Muscle layer of duodenum (tissue), 2 donors: ENCODE data around the gene ZNF91.
"Not testable (repeated sequence)": the region's sequence is repeated elsewhere in the genome, so short reads cannot be mapped to it uniquely, and the experiment has no call there.

Experiments used
- H3K27ac ChIP-seq: one replicate; pipeline ENCODE4 v1.7.0; 2013; ENCODE audit warnings: mild to moderate bottlenecking, low read length
- H3K27me3 ChIP-seq: one replicate; pipeline ENCODE4 v1.7.0; 2013; ENCODE audit warnings: low read depth, mild to moderate bottlenecking, control low read depth, low read length
- H3K36me3 ChIP-seq, 2 donors: one replicate each; pipeline ENCODE4 v1.7.0; 2013; ENCODE audit warnings: low read length in 2 of 2, control low read depth in 1 of 2, mild to moderate bottlenecking in 1 of 2; ENCODE audit not compliant: insufficient read depth in 2 of 2, control insufficient read depth in 1 of 2
- H3K4me1 ChIP-seq, 2 donors: one replicate each; pipeline ENCODE4 v1.7.0; 2013; ENCODE audit warnings: low read length in 2 of 2, mild to moderate bottlenecking in 2 of 2, control low read depth in 1 of 2, moderate library complexity in 1 of 2; ENCODE audit not compliant: insufficient read depth in 2 of 2, control insufficient read depth in 1 of 2
- H3K4me3 ChIP-seq, 2 donors: one replicate each; pipeline ENCODE4 v1.7.0; 2013; ENCODE audit warnings: low read length in 2 of 2, low read depth in 1 of 2, mild to moderate bottlenecking in 1 of 2
- H3K9me3 ChIP-seq, 2 donors: one replicate each; pipeline ENCODE4 v1.7.0; 2013; ENCODE audit warnings: low read length in 2 of 2, control low read depth in 1 of 2, mild to moderate bottlenecking in 1 of 2; ENCODE audit not compliant: control insufficient read depth in 1 of 2
- donor health status: healthy.

Gene ZNF91

DNA sequence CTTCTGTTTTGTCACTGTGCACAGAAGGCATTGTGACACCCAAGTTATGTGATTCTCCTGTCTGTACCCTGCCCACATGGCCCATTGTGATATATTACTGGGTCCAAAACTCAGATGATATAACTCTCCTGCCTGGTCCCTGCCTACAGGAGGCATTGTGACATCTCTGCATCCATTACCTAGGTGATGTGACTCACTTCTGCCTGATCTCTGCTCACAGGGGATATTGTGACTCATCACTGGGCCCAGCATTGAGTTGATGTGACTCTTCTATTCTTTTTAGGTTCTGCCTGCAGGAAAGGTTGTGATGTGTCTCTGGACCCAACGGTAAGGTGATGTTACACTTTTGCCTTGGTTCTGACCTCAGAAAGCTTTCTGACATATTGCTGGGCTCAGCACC, 77.1 kb downstream of the ZNF91 start:
- H3K9me3 ChIP-seq: peaks cover 0 to 7% of the 10 kb centered on the region in 2 donors

DNA sequence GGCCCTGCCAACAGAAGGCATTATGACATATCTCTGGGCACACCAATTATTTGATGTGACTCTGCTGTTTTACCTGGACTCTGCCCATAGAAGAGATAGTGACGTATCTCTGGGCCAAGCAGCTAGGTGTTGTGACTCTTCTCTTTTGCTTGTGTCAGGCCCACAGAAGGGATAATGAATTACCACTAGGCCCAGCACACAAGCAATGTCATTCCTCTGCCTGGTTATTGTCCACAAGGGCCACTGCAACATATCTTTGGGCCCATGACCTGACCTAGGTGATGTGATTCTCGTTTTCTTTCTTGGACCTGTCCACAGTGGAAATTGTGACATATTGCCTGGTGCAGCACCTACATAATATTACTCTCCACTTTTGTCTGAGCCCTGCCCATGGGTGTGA, 80.0 kb downstream of the ZNF91 start:
- Histone ChIP-seq H3K27me3 (no peaks in the 10 kb centered on the region), H3K27ac (no peak overlapping the region), H3K4me1 (no peaks in the 10 kb centered on the region), H3K4me3 (no peak overlapping the region), H3K9me3 (no peaks in the 10 kb centered on the region), H3K36me3 (no peaks in the 10 kb centered on the region)

More for the DNA sequence above, 77.1 kb downstream of the ZNF91 start:
- Histone ChIP-seq H3K4me1 (no peaks in the 10 kb centered on the region), H3K27ac (no peak overlapping the region), H3K36me3 (no peaks in the 10 kb centered on the region), H3K4me3 (no peak overlapping the region), H3K27me3 (no peaks in the 10 kb centered on the region)

DNA sequence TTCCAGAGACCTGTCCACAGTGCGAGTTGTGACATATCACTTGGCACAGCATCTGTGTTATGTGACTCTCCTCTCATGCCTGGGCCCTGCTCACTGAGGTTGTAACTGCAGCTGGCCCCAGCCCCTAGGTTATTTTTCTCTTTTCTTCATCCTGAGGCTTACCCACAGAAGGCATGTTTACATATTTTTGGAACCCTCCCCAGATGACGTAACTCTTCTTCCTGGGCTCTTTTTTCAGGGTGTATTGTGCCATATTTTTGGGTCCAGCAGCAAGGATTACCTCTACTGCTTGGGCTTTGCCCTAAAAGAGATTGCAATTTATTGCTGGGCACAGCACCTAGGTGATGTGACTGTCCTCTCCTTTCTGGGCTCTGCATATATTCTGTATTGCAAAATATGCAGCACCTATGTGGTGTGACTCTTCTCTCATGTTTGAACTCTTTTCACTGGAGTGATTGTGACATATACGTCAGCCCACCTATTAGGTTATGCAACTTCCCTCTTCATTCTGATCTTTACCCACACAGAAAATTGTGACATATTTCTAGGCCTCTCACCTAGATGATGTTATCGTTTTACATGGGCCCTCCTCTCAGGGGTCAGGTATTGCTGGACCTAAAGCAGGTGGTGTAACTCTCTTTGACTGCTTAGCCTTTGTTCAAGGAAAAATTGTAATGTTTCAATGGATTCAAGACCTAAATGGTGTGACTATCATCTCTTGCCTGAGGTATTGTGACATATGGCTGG, 80.6 kb downstream of the ZNF91 start:
- no peaks in the 10 kb centered on the region for H3K9me3 ChIP-seq
- no peaks in the 10 kb centered on the region for H3K27me3 ChIP-seq
- H3K4me1 ChIP-seq: no peaks in the 10 kb centered on the region
- H3K27ac ChIP-seq: no peak overlapping the region
- H3K4me3 ChIP-seq: no peak overlapping the region
- no peaks in the 10 kb centered on the region for H3K36me3 ChIP-seq

DNA sequence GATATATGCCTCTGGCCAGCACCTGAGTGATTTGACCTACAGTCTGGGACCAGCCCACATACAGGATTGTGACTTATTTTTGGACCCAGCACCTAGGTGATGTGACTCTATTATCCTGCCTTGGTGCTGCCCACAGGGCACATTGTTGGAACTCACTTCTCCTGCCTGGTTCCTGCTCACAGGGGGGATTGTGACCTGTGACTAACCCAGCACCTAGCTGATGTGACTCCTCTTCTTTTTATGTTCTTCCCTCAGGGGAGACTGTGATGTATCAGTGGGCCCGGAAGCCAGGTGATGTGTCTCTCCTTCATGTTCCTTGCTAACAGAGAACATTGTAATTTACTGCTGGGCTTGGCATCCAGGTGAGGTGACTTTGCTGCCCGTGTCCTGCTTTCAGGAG, 82.1 kb downstream of the ZNF91 start:
- H3K4me1 ChIP-seq: no peaks in the 10 kb centered on the region

DNA sequence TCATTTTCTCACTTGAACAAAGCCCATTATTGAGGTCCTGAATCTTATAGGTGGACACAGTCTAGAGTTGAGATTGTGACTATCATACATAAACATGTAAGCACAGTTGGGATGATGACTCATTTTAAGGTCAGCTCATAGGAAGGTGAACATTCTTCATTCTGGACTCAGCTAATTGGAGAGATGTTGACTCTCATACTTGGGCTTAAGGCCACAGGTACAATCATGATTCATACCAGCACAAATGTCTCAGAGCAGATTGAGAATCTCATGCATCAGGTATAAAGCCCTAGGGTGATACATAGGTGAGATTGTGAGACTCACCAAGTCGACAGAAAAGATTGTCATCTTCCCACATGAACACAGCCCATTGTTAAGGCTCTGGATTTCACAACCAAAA, 82.8 kb downstream of the ZNF91 start:
- Histone ChIP-seq H3K9me3 (no peaks in the 10 kb centered on the region), H3K27ac (no peak overlapping the region)

More for the DNA sequence above, 82.1 kb downstream of the ZNF91 start:
- no peaks in the 10 kb centered on the region for H3K9me3 ChIP-seq
- no peak overlapping the region for H3K4me3 ChIP-seq
- H3K36me3 ChIP-seq: no peaks in the 10 kb centered on the region
- no peaks in the 10 kb centered on the region for H3K27me3 ChIP-seq
- no peak overlapping the region for H3K27ac ChIP-seq

DNA sequence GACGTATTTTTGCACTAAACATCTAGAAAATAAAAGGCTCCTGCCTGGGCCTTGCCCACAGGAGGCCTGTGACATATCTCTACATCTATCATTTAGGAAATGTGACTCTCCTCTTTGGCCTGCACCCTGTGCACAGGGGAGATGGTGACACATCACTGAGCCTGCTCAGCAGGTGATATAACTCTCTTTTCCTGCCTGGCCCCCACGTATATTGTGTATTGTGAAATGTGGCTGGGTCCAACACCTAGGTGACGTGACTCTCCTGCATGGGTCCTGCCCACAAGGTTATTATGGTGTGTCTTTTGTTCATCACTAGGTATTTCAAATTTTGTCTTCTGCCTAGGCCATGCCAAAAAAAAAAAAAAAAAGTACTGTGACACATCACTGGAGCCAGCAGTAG, 83.7 kb downstream of the ZNF91 start:
- no peaks in the 10 kb centered on the region for H3K36me3 ChIP-seq
- no peak overlapping the region for H3K4me3 ChIP-seq
- H3K27me3 ChIP-seq: no peaks in the 10 kb centered on the region
- H3K4me1 ChIP-seq: no peaks in the 10 kb centered on the region
- no peaks in the 10 kb centered on the region for H3K9me3 ChIP-seq
- H3K27ac ChIP-seq: no peak overlapping the region

More for the DNA sequence above, 82.8 kb downstream of the ZNF91 start:
- no peak overlapping the region for H3K4me3 ChIP-seq
- no peaks in the 10 kb centered on the region for H3K36me3 ChIP-seq
- H3K4me1 ChIP-seq: no peaks in the 10 kb centered on the region
- H3K27me3 ChIP-seq: no peaks in the 10 kb centered on the region

DNA sequence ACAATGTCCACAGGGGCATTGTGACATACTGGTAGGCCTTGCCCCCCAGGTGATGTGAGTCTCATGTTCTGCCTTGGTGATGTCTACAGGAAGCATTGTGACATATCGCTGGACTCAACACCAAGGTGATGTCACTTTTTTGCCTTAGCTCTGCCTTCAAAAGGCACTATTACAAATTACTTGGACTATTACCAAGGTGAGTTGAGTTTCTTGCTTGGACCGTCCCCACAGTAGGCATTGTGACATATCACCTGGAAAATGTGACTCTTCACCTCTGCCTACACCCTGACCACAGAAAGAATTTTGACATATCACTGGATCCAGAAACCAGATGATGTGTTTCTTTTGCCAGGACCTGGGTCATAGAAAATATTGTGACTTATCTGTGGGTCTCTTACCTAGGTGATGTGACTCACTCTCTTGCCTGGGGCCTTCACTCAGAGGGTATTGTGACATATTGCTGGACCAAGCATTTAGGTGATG, 84.5 kb downstream of the ZNF91 start:
- no peak overlapping the region for H3K27ac ChIP-seq
- no peaks in the 10 kb centered on the region for H3K36me3 ChIP-seq
- no peaks in the 10 kb centered on the region for H3K4me1 ChIP-seq
- H3K4me3 ChIP-seq: no peak overlapping the region
- no peaks in the 10 kb centered on the region for H3K9me3 ChIP-seq
- H3K27me3 ChIP-seq: no peaks in the 10 kb centered on the region

DNA sequence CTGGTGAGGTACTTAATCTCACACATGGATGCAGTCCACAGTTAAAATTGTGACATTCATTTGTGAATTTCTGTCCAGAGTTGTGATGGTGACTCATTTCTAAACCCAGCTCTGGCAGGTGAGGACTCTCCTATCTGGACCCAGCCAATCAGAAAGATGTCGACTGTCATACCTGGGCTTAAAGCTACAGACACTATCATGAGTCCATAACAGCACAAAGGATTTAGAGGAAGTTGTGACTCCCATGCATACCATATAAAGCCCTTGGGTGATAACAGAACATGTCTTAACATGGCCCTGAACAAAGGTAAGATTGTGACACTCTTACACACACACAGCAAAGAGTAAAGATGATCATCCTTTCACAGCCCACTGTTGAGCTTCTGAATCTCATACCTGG, 85.3 kb downstream of the ZNF91 start:
- H3K4me3 ChIP-seq: no peak overlapping the region
- H3K36me3 ChIP-seq: no peaks in the 10 kb centered on the region

DNA sequence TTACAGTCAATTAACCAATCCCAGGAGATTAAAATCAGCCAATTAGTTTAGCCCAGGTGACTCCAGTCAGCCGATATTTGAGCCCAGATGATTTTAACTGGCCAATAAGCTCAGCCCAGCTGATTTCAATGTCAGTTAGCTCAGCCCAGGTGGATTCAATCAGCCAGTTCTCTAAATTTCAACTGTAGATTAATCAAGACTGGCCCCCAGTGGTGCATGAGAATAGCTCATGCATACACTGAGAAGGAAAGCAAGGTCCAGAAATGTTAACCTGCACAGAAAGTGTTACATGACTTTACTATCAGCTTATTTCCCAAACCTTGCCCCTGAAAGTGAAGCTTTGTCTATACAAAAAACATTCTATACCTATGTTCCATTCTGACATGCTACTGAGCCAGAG, 89.7 kb downstream of the ZNF91 start:
- no peak overlapping the region for H3K27ac ChIP-seq
- H3K36me3 ChIP-seq: no peaks in the 10 kb centered on the region
- H3K9me3 ChIP-seq: peaks cover 2 to 7% of the 10 kb centered on the region in 2 donors
- H3K4me1 ChIP-seq: no peaks in the 10 kb centered on the region
- H3K4me3 ChIP-seq: no peak overlapping the region
- H3K27me3 ChIP-seq: no peaks in the 10 kb centered on the region

More for the DNA sequence above, 85.3 kb downstream of the ZNF91 start:
- no peaks in the 10 kb centered on the region for H3K9me3 ChIP-seq
- no peaks in the 10 kb centered on the region for H3K4me1 ChIP-seq
- H3K27ac ChIP-seq: no peak overlapping the region
- no peaks in the 10 kb centered on the region for H3K27me3 ChIP-seq

DNA sequence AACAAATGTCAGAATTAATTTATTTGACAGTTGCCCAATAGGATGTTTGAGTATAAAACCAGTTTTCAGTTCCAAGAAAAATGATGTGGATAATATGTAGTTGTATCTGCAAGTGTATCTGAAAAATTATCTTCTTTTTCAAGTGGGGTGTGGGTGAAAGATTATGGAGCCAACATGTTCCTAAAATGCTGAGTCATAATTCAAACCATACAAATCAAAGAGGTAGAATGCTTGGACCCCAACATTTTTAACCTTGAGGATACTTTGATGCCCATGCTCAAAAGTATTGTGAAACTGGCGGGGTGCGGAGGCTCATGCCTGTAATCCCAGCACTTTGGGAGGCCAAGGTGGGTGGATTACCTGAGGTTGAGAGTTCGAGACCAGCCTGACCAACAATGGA, 91.0 kb downstream of the ZNF91 start:
- Histone ChIP-seq H3K4me1 (no peaks in the 10 kb centered on the region), H3K9me3 (peaks cover 2 to 7% of the 10 kb centered on the region in 2 donors), H3K36me3 (no peaks in the 10 kb centered on the region), H3K27ac (no peak overlapping the region), H3K27me3 (no peaks in the 10 kb centered on the region), H3K4me3 (no peak overlapping the region)

DNA sequence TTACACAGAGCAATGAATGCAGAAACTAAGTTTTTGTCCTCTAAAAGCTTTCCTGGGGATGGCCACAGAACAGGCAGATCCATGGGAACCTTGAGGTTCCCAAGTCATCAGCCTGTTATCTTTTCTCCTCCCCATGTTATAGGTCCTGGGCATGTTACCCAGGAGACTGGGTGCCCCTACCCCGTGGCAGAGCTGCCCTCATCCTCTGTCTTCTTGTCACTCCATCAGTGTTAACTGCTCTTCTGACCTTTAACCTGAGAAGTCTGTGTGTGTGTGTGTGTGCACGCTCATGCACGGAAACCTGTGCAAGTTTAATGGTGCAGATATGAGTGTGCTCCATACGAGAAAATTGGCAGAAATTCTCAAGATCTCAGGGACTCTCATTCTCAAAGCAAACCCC, 101.1 kb downstream of the ZNF91 start:
- no peaks in the 10 kb centered on the region for H3K27me3 ChIP-seq
- peaks cover 0 to 3% of the 10 kb centered on the region in 2 donors for H3K9me3 ChIP-seq
- no peak overlapping the region for H3K27ac ChIP-seq
- no peaks in the 10 kb centered on the region for H3K36me3 ChIP-seq
- H3K4me3 ChIP-seq: no peak overlapping the region
- no peaks in the 10 kb centered on the region for H3K4me1 ChIP-seq

DNA sequence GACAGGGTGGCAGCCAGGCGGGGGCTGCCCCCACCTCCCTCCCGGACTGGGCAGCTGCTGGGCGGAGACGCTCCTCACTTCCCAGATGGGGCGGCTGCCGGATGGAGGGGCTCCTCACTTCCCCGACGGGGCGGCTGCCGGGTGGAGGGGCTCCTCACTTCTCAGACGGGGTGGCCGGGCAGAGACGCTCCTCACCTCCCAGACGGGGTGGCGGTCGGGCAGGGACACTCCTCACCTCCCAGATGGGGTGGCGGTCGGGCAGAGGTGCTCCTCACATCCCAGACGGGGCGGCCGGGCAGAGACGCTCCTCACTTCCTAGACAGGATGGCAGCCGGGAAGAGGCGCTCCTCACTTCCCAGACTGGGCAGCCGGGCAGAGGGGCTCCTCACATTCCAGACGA, 105.3 kb downstream of the ZNF91 start:
- H3K36me3 ChIP-seq, H3K4me1 ChIP-seq, H3K27me3 ChIP-seq, H3K4me3 ChIP-seq, H3K9me3 ChIP-seq, H3K27ac ChIP-seq: not testable (repeated sequence)
